Glomerular endothelial cell (primary cell): ENCODE data around the gene TMEM184A. TPM values are rescaled to one million over a fixed set of nuclear protein-coding genes. Genes with fewer than 3 reads are reported as not detected.
A peak's percentile ranks its signal among the peaks of the same experiment; 100 is the strongest.
"Not testable (repeated sequence)": the region's sequence is repeated elsewhere in the genome, so short reads cannot be mapped to it uniquely, and the experiment has no call there.

Experiments
- DNase-seq: peaks from one replicate; pipeline ENCODE4 v3.0.0-alpha.2; 2011; ENCODE audit warnings: low read depth, low spot score; ENCODE audit errors: extremely low read depth
- total RNA-seq: library from RNA; depleted of rRNA; stranded (reverse); fragments of >200 nt; gene quantifications from 2 replicates; pipeline ENCODE4 v1.2.3, GENCODE V29; 2015

TMEM184A gene
- total RNA-seq, 1 donor from 2014 or later: 0.64 TPM

DNA sequence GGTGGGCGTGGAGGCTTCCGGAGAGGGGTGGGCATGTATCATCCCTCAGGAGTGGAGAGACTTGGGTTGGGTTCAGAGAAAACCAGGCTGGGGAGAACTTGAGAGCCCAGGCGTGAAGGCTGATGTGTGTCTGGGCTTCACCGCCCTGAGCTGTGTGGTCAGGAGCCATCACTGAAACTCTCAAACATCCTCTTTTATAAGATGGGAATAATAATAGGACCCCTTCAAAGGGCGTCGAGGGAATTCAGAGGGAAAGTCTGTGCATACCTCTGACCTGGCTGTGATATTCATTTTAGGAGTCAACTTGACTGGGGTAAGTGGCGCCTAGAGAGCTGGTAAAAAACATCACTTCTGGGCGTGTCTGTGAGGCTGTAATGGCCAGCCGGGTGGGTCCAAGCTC is 34.9 kb upstream of the TMEM184A start:
- DNase-seq: no peak

- DNase-seq: no peak
Observed at GRCh38 chr7:1590476-1590875, 34.5 kb upstream of the TMEM184A start.

DNA sequence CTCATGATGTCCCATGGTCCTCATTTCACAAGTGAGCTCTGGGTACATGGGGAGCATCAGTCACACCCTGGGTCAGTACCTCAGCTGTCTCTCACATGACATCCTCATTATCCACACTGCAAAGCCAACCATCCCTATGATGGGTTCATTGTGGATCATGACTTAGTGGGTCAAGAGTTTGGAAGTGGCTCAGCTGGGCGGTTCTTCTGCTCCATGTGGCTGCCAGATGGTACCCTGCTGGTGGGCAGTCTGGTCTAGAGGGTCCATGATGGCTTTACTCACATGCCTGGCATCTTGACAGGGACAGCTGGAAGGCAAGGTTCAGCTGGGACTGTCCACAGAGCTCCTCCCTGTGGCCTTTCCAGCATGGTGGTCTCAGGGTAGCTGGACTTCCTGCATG is 33.0 kb upstream of the TMEM184A start:
- no peak for DNase-seq

GRCh38 chr7:1587738-1588137 is 31.7 kb upstream of the TMEM184A start:
- DNase-seq: no peak

DNA sequence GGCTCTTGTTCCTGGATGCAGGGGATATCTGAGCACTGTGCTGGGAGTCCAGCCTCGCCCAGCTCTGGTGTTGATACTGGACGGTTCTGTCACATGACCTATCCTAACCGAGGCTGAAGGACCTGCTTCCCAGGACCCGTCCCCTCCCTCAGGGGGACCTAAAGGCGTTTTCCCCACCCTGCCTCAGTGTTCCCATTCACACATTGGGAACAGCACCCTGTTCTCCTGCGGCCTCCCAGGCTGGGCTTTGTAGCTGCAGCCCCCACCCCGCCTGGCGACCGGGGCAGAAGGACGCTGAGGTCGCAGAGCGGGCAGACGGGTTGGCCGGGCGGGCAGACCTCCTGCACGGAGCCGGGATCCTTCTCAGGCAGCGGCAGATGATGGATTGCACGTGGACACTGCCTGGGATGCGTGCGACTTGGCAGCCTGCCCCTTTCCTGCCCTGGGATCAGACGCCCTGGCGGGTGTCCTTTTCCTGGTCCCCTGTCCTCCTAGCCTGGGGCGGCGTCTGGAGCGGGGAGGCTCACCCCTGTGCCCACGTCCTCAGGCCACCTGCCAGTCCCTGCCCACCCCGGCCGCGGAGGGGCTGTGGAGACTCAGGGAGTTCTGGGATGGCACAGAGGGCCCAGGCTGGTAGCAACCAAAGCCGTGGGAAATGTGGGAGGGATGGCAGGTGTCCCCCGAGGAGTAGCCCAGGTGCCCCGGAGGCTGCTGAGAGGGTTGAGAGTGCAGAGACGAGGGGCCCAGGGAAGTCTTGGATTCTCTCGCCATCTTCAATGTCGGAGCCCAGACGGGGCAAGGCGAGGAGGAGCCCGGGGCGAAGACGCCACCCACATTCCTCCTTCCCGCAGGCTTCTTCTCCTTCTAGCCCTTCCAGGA is 31.1 kb upstream of the TMEM184A start:
- no peak for DNase-seq

DNA sequence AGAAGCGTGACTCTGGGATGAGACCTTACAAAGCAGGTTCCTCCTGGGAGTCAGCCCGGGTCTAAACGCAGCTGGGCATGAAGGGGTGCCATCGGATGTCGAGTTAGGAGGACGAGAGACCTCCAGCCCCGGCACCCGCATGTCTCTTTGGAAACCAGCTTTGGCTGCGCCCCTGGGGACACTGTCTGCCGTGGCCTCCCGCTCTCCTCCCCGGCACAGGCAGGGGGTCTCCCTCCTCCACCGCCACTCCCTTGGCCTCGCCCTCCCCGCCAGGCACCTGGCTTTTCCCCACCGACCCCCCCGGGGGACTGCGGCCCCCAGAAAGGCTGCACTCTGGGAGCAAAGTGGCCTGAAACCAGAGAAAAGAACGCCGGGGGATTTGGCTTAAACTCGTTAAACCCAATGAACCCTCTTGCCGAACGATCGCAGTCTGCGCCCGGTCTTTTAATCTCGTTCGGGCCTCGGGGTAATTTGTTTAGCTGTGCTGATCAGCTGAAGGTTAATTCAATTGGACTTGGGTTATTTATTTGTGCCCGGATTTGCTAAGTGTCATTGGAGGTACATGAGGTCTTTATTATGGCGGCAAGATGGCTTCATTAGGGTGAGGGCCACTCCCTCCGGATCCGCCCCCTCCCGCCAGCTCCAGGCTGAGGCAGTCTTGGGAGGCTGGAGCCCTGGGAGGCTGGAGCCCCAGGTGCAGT is 30.3 kb upstream of the TMEM184A start:
- no peak for DNase-seq

DNA sequence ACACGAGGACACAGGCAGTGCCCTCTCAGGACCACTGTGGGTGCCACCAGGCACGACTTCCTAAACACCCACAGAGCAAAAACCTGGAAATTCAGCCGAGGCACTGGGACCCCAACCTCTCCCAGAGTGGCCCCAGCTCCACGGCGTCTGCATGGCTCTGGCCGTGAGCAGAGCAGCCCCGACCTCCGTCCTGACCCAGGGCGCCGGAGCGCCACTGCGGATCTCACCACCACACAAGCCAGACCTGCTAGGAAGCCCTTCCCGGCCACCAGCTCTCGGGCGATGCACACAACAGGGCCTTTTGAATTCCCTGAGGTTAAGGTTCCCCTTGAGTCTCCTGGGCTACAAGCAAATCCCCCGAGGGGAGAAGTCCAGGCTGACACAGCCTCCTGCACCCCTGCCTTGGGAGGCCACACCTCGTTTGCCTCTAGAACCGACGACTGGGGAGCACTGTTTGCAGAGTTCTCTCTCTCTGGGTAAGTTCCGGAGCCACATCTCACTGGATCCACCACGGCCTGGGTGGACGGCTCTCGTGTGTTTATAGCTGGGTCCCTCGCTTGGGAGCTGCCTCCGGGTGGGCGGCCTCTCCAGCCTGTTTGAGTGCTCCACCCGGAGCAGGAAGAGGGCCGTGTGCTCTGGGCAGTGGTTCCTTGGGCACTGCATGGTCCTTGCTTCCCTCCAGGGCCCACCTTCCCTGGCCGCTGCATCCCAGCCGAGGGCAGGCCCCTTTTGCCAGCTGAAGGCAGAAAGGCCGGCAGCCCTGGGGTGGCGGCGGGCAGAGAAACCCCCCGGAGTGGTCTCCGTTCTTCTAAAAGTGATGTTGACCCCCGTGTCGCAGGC is 29.4 kb upstream of the TMEM184A start:
- DNase-seq: no peak

DNA sequence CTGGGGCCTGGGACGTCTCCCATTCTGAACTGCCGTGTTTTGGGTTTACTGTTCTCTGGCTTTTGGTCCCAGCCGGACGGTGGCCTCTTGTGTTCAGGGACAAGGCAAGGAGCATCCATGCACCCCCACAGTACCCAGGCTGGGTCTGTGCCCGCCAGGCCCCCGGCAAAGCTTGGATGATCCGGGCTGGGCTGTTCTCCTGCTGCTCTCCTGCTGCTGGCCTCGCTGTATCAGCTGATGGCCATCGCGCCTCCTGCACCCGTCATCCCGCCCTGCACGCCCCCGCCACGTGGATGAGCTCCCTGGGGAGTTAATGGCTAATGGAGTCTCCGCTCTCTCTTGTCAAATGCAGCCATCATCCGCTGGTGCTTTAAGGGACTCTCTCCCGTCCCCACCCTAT is 28.7 kb upstream of the TMEM184A start:
- no peak for DNase-seq

DNA sequence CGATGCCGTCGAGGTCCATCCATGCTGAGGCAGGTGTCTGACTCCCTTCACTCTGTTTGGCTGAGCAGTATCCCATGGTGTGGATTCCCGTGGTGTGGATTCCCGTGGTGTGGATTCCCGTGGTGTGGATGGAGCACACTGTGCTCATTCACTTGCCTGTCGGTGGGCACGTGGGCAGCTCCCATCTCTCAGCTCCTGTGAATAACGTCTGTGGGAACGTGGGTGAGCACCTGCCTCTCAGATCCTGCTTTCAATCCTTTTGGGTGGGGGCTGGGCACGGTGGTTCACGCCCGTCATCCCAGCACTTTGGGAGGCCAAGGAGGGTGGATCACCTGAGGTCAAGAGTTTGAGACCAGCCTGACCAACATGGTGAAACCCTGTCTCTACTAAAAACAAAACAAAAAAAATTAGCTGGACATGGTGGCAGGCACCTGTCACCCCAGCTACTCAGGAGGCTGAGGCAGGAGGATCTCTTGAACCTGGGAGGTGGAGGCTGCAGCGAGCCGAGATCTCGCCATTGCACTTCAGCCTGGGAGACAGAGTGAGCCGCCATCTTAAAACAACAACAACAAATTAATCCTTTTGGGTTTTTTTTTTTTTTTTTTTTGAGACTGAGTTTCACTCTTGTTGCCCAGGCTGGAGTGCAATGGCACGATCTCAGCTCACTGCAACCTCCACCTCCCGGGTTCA is 27.4 kb upstream of the TMEM184A start:
- DNase-seq: not testable (repeated sequence)

DNA sequence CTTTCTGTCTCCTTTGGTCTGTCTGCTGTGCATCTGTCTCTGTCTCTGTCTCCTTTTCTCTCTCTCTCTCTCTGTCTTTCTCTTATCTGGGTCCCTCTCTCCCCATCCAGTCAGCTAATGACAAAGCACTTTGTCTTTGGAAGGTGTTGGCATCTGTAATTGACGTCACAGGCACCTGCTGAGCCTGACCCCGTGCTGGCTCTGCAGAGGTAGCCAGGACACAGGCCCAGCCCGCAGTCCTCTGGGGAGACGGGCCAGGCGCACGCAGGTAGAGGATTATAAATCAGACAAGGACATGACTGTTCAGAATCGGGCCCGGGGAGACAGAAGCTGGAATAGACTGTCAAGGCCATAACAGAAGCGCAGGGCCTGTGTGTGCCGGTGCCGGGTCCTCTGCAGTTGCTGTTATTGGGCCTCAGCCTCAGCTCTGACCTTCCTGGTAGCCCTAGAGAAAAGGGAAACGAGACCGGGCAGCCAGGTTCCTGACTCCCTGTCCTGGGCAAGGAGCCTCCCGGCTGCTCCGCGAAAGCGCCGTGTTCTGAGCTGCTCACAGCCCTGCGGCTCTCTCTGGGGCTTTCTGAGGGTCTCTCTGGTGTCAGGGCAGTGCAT is 24.5 kb upstream of the TMEM184A start:
- no peak for DNase-seq

GRCh38 chr7:1579481-1580421 is 23.7 kb upstream of the TMEM184A start:
- DNase-seq: no peak

DNA sequence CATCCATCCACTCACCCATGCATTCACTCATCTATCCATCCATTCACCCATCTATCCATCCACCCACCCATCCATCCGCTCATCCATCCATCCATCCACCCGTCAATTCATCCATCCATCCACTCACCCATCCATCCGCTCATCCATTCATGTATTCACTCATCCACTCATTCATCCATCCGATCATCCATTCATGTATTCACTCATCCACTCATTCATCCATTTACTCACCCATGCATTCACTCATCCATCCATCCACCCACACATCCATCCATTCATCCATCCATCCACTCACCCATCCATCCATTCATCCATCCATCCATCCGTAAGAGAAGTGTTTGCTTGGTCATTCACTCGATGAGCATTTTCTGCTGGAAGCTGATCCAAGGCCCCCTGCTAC is 22.5 kb upstream of the TMEM184A start:
- DNase-seq: no peak

- no peak for DNase-seq
Observed at GRCh38 chr7:1576521-1577253, 20.7 kb upstream of the TMEM184A start.

DNA sequence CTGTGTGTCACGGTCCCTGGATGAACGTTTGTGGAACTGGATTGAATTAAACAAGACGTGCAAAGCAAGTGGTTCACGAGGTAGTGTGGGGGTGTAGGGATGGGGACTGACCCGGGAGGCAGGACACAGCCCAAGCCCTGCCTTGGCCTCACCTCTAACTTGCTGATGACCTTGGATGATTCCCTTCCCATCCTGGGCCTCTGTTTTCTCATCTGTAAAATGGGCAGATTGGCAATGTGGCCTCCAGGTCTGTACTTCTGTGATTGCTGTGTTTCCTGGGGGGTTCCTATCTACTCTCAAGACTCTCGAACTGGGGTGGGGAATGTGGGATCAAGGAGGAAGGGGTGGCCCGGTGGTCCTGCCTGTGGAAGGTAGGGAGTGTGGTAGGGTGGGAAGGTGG is 19.8 kb upstream of the TMEM184A start:
- no peak for DNase-seq

DNA sequence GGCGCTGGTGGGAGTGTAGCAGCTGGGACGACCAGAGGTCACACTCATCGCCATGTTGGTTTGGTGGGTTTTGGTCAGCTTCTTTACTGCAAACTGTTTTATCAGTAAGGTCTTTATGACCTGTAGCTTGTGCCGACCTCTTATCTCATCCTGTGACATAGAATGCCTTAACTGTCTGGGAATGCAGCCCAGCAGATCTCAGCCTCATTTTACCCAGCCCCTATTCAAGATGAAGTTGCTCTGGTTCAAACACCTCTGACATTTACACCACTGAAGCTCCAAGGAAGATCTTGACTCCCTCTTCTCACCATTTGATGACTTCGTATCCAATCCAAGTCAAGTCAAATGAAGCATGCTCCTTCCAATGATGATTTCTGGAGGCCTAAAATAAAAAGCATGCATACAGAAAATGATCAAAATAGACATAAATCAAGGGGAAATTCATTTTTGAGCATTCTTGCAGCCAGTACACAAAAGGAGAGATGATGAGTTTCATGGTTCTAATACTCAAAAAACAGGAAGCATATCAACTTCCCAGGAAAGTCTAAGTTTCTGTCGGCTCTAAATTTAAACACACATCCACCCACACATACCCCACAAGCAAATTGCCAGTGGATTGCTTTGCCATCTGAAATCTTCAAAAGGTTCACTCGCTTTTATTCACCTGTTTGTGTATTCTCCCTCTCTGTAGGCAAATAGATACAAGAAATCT is 16.3 kb upstream of the TMEM184A start:
- DNase-seq: no peak

- peak; percentile 23 for DNase-seq
Observed at GRCh38 chr7:1569833-1570632, 14.0 kb upstream of the TMEM184A start, which contains the start of gene PSMG3. Gene PSMG3 (minus strand): TSS chr7:1570032. CDS start chr7:1569339, 693 bp downstream.

DNA sequence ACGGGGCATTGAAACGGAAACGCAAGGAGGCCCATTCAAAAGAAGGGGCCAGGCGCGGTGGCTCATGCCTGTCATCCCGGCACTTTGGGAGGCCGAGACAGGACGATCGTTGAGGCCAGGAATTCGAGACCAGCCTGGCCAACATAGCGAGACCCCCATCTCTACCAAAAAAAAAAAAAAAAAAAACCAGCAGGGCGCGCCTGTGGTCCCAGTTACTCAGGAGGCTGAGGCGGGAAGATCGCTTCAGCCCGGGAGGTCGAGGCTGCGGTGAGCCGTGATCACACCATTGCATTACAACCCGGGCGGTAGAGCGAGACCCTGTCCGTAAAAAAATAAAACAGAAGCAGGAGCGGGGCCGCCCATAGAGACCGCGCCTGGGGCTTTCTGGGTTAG is 13.4 kb upstream of the TMEM184A start:
- DNase-seq: no peak
